Breast epithelium (tissue), 4 donors: ENCODE measurements around the gene MICALL1. TPM values are rescaled to one million over a fixed set of nuclear protein-coding genes. Genes with fewer than 3 reads are reported as not detected.

Source experiments
- DNase-seq, 2 donors: peaks; one replicate each; pipeline ENCODE4 v3.0.0-alpha.2; 2019; ENCODE audit warnings: low spot score in 2 of 2
- H3K27ac ChIP-seq, 2 donors: fragments of 200-600 bp; sonication (generic) in 1 of 2; one replicate each; pipeline ENCODE4 v1.5.1; 2016 to 2019; ENCODE audit warnings: mild to moderate bottlenecking in 1 of 2
- H3K27me3 ChIP-seq, 2 donors: fragments of 200-600 bp; sonication (generic) in 1 of 2; one replicate each; pipeline versions ENCODE4 v1.5.1 to v1.6.0; 2017 to 2019; ENCODE audit warnings: control low read depth in 1 of 2, mild to moderate bottlenecking in 1 of 2
- H3K36me3 ChIP-seq: fragments of 200-600 bp; one replicate; pipeline ENCODE4 v1.5.1; 2019
- H3K4me1 ChIP-seq, 2 donors: fragments of 200-600 bp; sonication (generic); one replicate each; pipeline ENCODE4 v1.5.1; 2016 to 2019; ENCODE audit warnings: control low read depth in 1 of 2
- H3K4me3 ChIP-seq, 3 donors: fragments of 200-600 bp; sonication (generic); 1 replicate in 2 of 3; 2 replicates in 1 of 3; pipeline ENCODE4 v1.5.1; 2016 to 2019; ENCODE audit warnings: mild to moderate bottlenecking in 3 of 3, moderate library complexity in 2 of 3
- H3K9me3 ChIP-seq, 2 donors: fragments of 200-600 bp; sonication (generic) in 1 of 2; one replicate each; pipeline ENCODE4 v1.5.1; 2016 to 2019; ENCODE audit warnings: control low read depth in 1 of 2
- CTCF ChIP-seq, 3 donors: fragments of 450-650 bp; IDR thresholded peaks; one replicate each; pipeline ENCODE4 v1.5.1; 2016 to 2017; ENCODE audit warnings: antibody characterized with exemption in 3 of 3, mild to moderate bottlenecking in 3 of 3, moderate library complexity in 3 of 3
- POLR2A ChIP-seq: fragments of 450-650 bp; IDR thresholded peaks from one replicate; pipeline ENCODE4 v1.6.1; 2016; ENCODE audit warnings: antibody characterized with exemption, mild to moderate bottlenecking, moderate library complexity
- POLR2AphosphoS5 ChIP-seq, 3 donors: sonication (generic); formaldehyde crosslinking; IDR thresholded peaks; one replicate each; pipeline ENCODE4 v1.6.1; 2017; ENCODE audit warnings: antibody characterized with exemption in 3 of 3
- intact Hi-C: fragments of 100-400 bp; cut with DNase I; formaldehyde crosslinking; loops from one replicate; pipeline ENCODE4 v1.15.1; 2023; ENCODE audit warnings: low total_unique reads
- total RNA-seq, 3 donors: library from RNA; depleted of rRNA; stranded (reverse); fragments of >200 nt; gene quantifications; one replicate each; pipeline ENCODE4 v1.1.0, GENCODE V29; 2016

Gene MICALL1
- total RNA-seq, 3 donors from 2014 or later, result 8.6 to 25.6 (median 22.0) TPM

- Histone ChIP-seq H3K9me3 (no peaks in the 10 kb centered on the region), H3K4me3 (no peak overlapping the region), H3K4me1 (no peaks in the 10 kb centered on the region), H3K36me3 (no peaks in the 10 kb centered on the region), H3K27ac (peak overlapping the region in 1 of 2 donors; percentile 54), H3K27me3 (no peaks in the 10 kb centered on the region)
- intact Hi-C loops, result no loop called here
- DNase-seq, result no peak
- TF ChIP-seq CTCF (IDR thresholded peaks at IDR 0.05) (no peak), POLR2AphosphoS5 (IDR thresholded peaks at IDR 0.05) (no peak), POLR2A (no peak)
These were observed 61.7 kb downstream of the MICALL1 start for GRCh38 chr22:37967637-37968451.

- no peak for DNase-seq
- intact Hi-C loops, result loop anchor here (1.0 kb wide), 1 partner anchor 153 kb away; no protein-coding TSS in a partner anchor
- H3K36me3 ChIP-seq, result no peaks in the 10 kb centered on the region
- TF ChIP-seq POLR2AphosphoS5 (IDR thresholded peaks at IDR 0.05), result no peak
- TF ChIP-seq CTCF (IDR thresholded peaks at IDR 0.05), result no peak
- no peak for TF ChIP-seq POLR2A
- H3K4me3 ChIP-seq, result no peak overlapping the region
- H3K4me1 ChIP-seq, result no peaks in the 10 kb centered on the region
- no peaks in the 10 kb centered on the region for H3K9me3 ChIP-seq
- no peaks in the 10 kb centered on the region for H3K27me3 ChIP-seq
- H3K27ac ChIP-seq, result peak overlapping the region in 1 of 2 donors; percentile 54
These were observed 62.6 kb downstream of the MICALL1 start for GRCh38 chr22:37968452-37969251.

- TF ChIP-seq POLR2AphosphoS5 (IDR thresholded peaks at IDR 0.05) (no peak), POLR2A (no peak), CTCF (IDR thresholded peaks at IDR 0.05) (no peak)
- no peaks in the 10 kb centered on the region for H3K36me3 ChIP-seq
- no peak overlapping the region for H3K27ac ChIP-seq
- H3K27me3 ChIP-seq, result no peaks in the 10 kb centered on the region
- H3K4me3 ChIP-seq, result no peak overlapping the region
- H3K9me3 ChIP-seq, result no peaks in the 10 kb centered on the region
- no peaks in the 10 kb centered on the region for H3K4me1 ChIP-seq
- DNase-seq, result no peak
- intact Hi-C loops, result no loop called here
These were observed 64.8 kb downstream of the MICALL1 start for GRCh38 chr22:37970864-37971263.

- no peaks in the 10 kb centered on the region for H3K9me3 ChIP-seq
- H3K27ac ChIP-seq, result no peak overlapping the region
- no peak for DNase-seq
- no peak overlapping the region for H3K4me3 ChIP-seq
- intact Hi-C loops, result no loop called here
- H3K36me3 ChIP-seq, result no peaks in the 10 kb centered on the region
- no peaks in the 10 kb centered on the region for H3K4me1 ChIP-seq
- H3K27me3 ChIP-seq, result no peaks in the 10 kb centered on the region
- TF ChIP-seq POLR2AphosphoS5 (IDR thresholded peaks at IDR 0.05), result no peak
These were observed 65.7 kb downstream of the MICALL1 start for GRCh38 chr22:37971475-37972434.

- H3K27me3 ChIP-seq, result no peaks in the 10 kb centered on the region
- no peaks in the 10 kb centered on the region for H3K9me3 ChIP-seq
- no peaks in the 10 kb centered on the region for H3K36me3 ChIP-seq
- no peak for DNase-seq
- intact Hi-C loops, result no loop called here
- H3K4me3 ChIP-seq, result no peak overlapping the region
- peak overlapping the region in 1 of 2 donors; percentile 48 for H3K27ac ChIP-seq
- no peaks in the 10 kb centered on the region for H3K4me1 ChIP-seq
- TF ChIP-seq CTCF (IDR thresholded peaks at IDR 0.05) (no peak), POLR2A (no peak), POLR2AphosphoS5 (IDR thresholded peaks at IDR 0.05) (no peak)
These were observed 66.4 kb downstream of the MICALL1 start for GRCh38 chr22:37972527-37972926.
